BLaER1 (cell line): Measurements from ENCODE around the gene AMBP.

ENCODE experiments used
- H3K27ac ChIP-seq: shearing (Covaris generic); formaldehyde crosslinking; 2 replicates; pipeline ENCODE4 v1.8.1; 2022
- H3K27me3 ChIP-seq: shearing (Covaris generic); formaldehyde crosslinking; 2 replicates; pipeline ENCODE4 v1.8.1; 2022
- H3K36me3 ChIP-seq: shearing (Covaris generic); formaldehyde crosslinking; 2 replicates; pipeline ENCODE4 v1.8.1; 2022
- H3K4me1 ChIP-seq: shearing (Covaris generic); formaldehyde crosslinking; 2 replicates; pipeline ENCODE4 v1.8.1; 2022
- H3K4me2 ChIP-seq: shearing (Covaris generic); formaldehyde crosslinking; 2 replicates; pipeline ENCODE4 v1.8.1; 2022
- H3K4me3 ChIP-seq: shearing (Covaris generic); formaldehyde crosslinking; 2 replicates; pipeline ENCODE4 v1.8.1; 2022
- H3K9ac ChIP-seq: shearing (Covaris generic); formaldehyde crosslinking; 2 replicates; pipeline ENCODE4 v1.8.1; 2022
- H3K9me3 ChIP-seq: shearing (Covaris generic); formaldehyde crosslinking; 2 replicates; pipeline ENCODE4 v1.8.1; 2022
- H4K20me1 ChIP-seq: shearing (Covaris generic); formaldehyde crosslinking; 2 replicates; pipeline ENCODE4 v1.8.1; 2022
- Cebpa-rat ChIP-seq: shearing (Covaris generic); IDR thresholded peaks from 2 replicates; pipeline ENCODE4 v1.8.1; 2022

The AMBP gene

GRCh38 chr9:114065304-114065703 is 12.8 kb downstream of the AMBP start:
- no peak overlapping the region for H3K4me2 ChIP-seq
- H3K27me3 ChIP-seq: no peaks in the 10 kb centered on the region
- no peak overlapping the region for H3K4me3 ChIP-seq
- peaks cover 37% of the 10 kb centered on the region for H3K4me1 ChIP-seq
- no peaks in the 10 kb centered on the region for H4K20me1 ChIP-seq
- H3K9me3 ChIP-seq: peaks cover 8% of the 10 kb centered on the region; the same call in 1 of the 2 replicates
- TF ChIP-seq Cebpa-rat: no peak
- no peak overlapping the region for H3K27ac ChIP-seq
- H3K36me3 ChIP-seq: peaks cover 4% of the 10 kb centered on the region; the same call in 1 of the 2 replicates
- no peak overlapping the region for H3K9ac ChIP-seq

GRCh38 chr9:114061830-114062474 is 16.1 kb downstream of the AMBP start:
- H3K4me3 ChIP-seq: no peak overlapping the region; the same call in 1 of the 2 replicates
- H3K9me3 ChIP-seq: peaks cover 8% of the 10 kb centered on the region; the same call in 1 of the 2 replicates
- H3K4me2 ChIP-seq: peak overlapping the region; percentile 92
- H3K27me3 ChIP-seq: no peaks in the 10 kb centered on the region
- peak overlapping the region; percentile 98 for H3K27ac ChIP-seq
- peaks cover 4% of the 10 kb centered on the region; the same call in 1 of the 2 replicates for H3K36me3 ChIP-seq
- H4K20me1 ChIP-seq: no peaks in the 10 kb centered on the region
- no peak for TF ChIP-seq Cebpa-rat
- H3K4me1 ChIP-seq: peaks cover 70% of the 10 kb centered on the region
- peak overlapping the region; percentile 23; the same call in 1 of the 2 replicates for H3K9ac ChIP-seq

- peaks cover 77% of the 10 kb centered on the region for H3K4me1 ChIP-seq
- H3K9ac ChIP-seq: peak overlapping the region; percentile 79
- TF ChIP-seq Cebpa-rat: no peak
- peak overlapping the region; percentile 53; the same call in 1 of the 2 replicates for H3K4me3 ChIP-seq
- H3K9me3 ChIP-seq: peaks cover 8% of the 10 kb centered on the region; the same call in 1 of the 2 replicates
- peak overlapping the region; percentile 98 for H3K27ac ChIP-seq
- peaks cover 4% of the 10 kb centered on the region; the same call in 1 of the 2 replicates for H3K36me3 ChIP-seq
- H3K4me2 ChIP-seq: peak overlapping the region; percentile 92
- H3K27me3 ChIP-seq: no peaks in the 10 kb centered on the region
- H4K20me1 ChIP-seq: no peaks in the 10 kb centered on the region
Observed at GRCh38 chr9:114061292-114061691, 16.8 kb downstream of the AMBP start.

- Histone ChIP-seq H3K4me2 (peak overlapping the region; percentile 92), H4K20me1 (no peaks in the 10 kb centered on the region), H3K4me1 (peaks cover 83% of the 10 kb centered on the region), H3K9me3 (peaks cover 8% of the 10 kb centered on the region; the same call in 1 of the 2 replicates), H3K9ac (peak overlapping the region; percentile 79), H3K4me3 (peak overlapping the region; percentile 53), H3K27me3 (no peaks in the 10 kb centered on the region), H3K36me3 (0 out of 2 replicates have a peak, but pooled peaks cover under 1% of the 10 kb centered on the region), H3K27ac (peak overlapping the region; percentile 98)
- no peak for TF ChIP-seq Cebpa-rat
Observed at GRCh38 chr9:114060711-114061110, 17.4 kb downstream of the AMBP start.

- H3K27me3 ChIP-seq: no peaks in the 10 kb centered on the region
- H3K9ac ChIP-seq: peak overlapping the region; percentile 79
- H3K9me3 ChIP-seq: peaks cover 8% of the 10 kb centered on the region; the same call in 1 of the 2 replicates
- peaks cover 89% of the 10 kb centered on the region for H3K4me1 ChIP-seq
- no peak for TF ChIP-seq Cebpa-rat
- H3K4me2 ChIP-seq: peak overlapping the region; percentile 92
- no peaks in the 10 kb centered on the region for H3K36me3 ChIP-seq
- H4K20me1 ChIP-seq: no peaks in the 10 kb centered on the region
- peak overlapping the region; percentile 98 for H3K27ac ChIP-seq
- H3K4me3 ChIP-seq: peak overlapping the region; percentile 53
Observed at GRCh38 chr9:114060070-114060469, 18.0 kb downstream of the AMBP start.

- Histone ChIP-seq H4K20me1 (no peaks in the 10 kb centered on the region), H3K36me3 (no peaks in the 10 kb centered on the region), H3K4me2 (peak overlapping the region; percentile 92), H3K9me3 (peaks cover 8% of the 10 kb centered on the region; the same call in 1 of the 2 replicates), H3K9ac (peak overlapping the region; percentile 79), H3K4me1 (peaks cover 97% of the 10 kb centered on the region), H3K27ac (peak overlapping the region; percentile 98), H3K27me3 (no peaks in the 10 kb centered on the region), H3K4me3 (peak overlapping the region; percentile 53)
- TF ChIP-seq Cebpa-rat: no peak
Observed at GRCh38 chr9:114059047-114059803, 18.9 kb downstream of the AMBP start.

GRCh38 chr9:114058688-114059046 is 19.4 kb downstream of the AMBP start:
- TF ChIP-seq Cebpa-rat: no peak
- H3K9me3 ChIP-seq: peaks cover 4% of the 10 kb centered on the region; the same call in 1 of the 2 replicates
- peak overlapping the region; percentile 79 for H3K9ac ChIP-seq
- H4K20me1 ChIP-seq: no peaks in the 10 kb centered on the region
- no peak overlapping the region for H3K4me3 ChIP-seq
- no peaks in the 10 kb centered on the region for H3K27me3 ChIP-seq
- peak overlapping the region; percentile 98 for H3K27ac ChIP-seq
- H3K4me1 ChIP-seq: peaks cover 99% of the 10 kb centered on the region
- peak overlapping the region; percentile 92 for H3K4me2 ChIP-seq
- H3K36me3 ChIP-seq: no peaks in the 10 kb centered on the region

- Histone ChIP-seq H3K27me3 (no peaks in the 10 kb centered on the region), H4K20me1 (no peaks in the 10 kb centered on the region), H3K9ac (peak overlapping the region; percentile 79), H3K4me2 (peak overlapping the region; percentile 92), H3K9me3 (no peaks in the 10 kb centered on the region), H3K4me3 (peak overlapping the region; percentile 50), H3K36me3 (peaks cover 13% of the 10 kb centered on the region), H3K27ac (peak overlapping the region; percentile 98), H3K4me1 (peaks cover 99% of the 10 kb centered on the region)
- no peak for TF ChIP-seq Cebpa-rat
Observed at GRCh38 chr9:114057161-114057885, 20.8 kb downstream of the AMBP start.

GRCh38 chr9:114056527-114056926 is 21.6 kb downstream of the AMBP start:
- peak overlapping the region; percentile 50 for H3K4me3 ChIP-seq
- no peaks in the 10 kb centered on the region for H4K20me1 ChIP-seq
- H3K4me1 ChIP-seq: peaks cover 99% of the 10 kb centered on the region
- no peaks in the 10 kb centered on the region; the same call in 1 of the 2 replicates for H3K9me3 ChIP-seq
- peak overlapping the region; percentile 79 for H3K9ac ChIP-seq
- H3K36me3 ChIP-seq: peaks cover 21% of the 10 kb centered on the region
- no peaks in the 10 kb centered on the region for H3K27me3 ChIP-seq
- H3K4me2 ChIP-seq: peak overlapping the region; percentile 92
- H3K27ac ChIP-seq: peak overlapping the region; percentile 98
- no peak for TF ChIP-seq Cebpa-rat
